ENCODE measurements around the gene PARD3. TPM values are rescaled to one million over a fixed set of nuclear protein-coding genes. Genes with fewer than 3 reads are reported as not detected.

The PARD3 gene
- polyA plus RNA-seq, 1 donor from 2014 or later = 12.4 TPM

DNA sequence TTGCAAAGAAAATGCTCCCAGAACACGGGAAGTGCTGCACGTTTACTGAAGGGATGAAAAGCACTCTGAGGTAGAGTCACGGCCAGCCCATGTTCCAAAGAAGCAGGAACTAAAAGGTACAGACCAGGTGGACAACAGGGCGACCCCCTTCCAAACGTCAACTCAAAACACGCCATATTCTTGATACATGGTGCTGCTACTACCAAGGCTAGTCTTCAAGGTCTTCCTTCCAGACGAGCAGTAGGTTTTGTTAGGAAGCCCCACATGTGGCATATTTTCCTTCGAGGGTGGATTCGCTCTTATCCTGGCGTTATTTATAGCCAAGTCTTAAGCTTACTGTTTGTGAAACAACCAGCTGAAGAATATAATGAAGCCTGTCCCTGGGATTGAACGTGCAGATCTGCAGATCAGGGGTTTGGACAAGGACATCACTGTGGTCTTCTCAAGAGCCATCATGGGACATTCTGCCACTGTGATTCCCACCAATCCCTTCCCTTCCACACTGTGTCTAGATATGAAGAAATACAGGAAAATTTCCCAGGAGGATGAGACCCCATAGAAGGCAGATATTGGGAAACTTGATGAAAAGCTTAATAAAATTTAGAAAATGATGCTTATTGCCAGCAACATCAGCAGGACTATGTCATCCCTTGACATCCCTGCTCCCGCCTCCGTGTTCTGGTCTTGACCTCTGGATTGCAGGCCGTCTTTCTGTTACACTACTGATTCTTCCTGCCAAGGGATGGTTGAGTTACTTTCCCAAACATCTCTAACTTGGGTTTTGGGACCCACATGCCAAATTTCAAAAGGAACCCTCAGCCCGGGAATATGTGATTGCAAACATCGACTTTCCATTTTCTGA lies 734.4 kb downstream of the PARD3 start:
- Histone ChIP-seq H3K9ac (ENCODE audit: low read length) (no peak overlapping the region), H3K36me3 (ENCODE audit: insufficient read depth, low read length) (no peaks in the 10 kb centered on the region), H3K27me3 (ENCODE audit: insufficient read depth, low read depth, low read length) (no peaks in the 10 kb centered on the region), H2AFZ (ENCODE audit: low read depth, low read length) (no peak overlapping the region), H3K4me2 (ENCODE audit: low read length) (no peak overlapping the region), H4K20me1 (ENCODE audit: insufficient read depth) (no peaks in the 10 kb centered on the region), H3K9me3 (ENCODE audit: low read length) (peaks cover 5% of the 10 kb centered on the region), H3K9me2 (ENCODE audit: insufficient read depth, low read length) (no peaks in the 10 kb centered on the region), H3K4me3 (ENCODE audit: low read length) (no peak overlapping the region), H3K27ac (ENCODE audit: low read length) (no peak overlapping the region), H3K79me2 (replicated peaks; ENCODE audit: insufficient read depth, low read length) (no peaks in the 10 kb centered on the region), H3F3A (ENCODE audit: insufficient read depth, low read length, poor library complexity, severe bottlenecking) (no peaks in the 10 kb centered on the region)
- no peak for TF ChIP-seq SMC3 (conservative IDR thresholded peaks at IDR 0.05; ENCODE audit: poor library complexity)
- no peak for TF ChIP-seq POLR2AphosphoS5 (IDR thresholded peaks at IDR 0.05)
- TF ChIP-seq TAF1 (IDR thresholded peaks at IDR 0.05; ENCODE audit: low read depth) = no peak
- no peak for TF ChIP-seq EZH2 (IDR thresholded peaks at IDR 0.05; ENCODE audit: borderline replicate concordance, insufficient read depth, low read length, poor library complexity, severe bottlenecking)
- no peak for TF ChIP-seq EP300 (conservative IDR thresholded peaks at IDR 0.05; ENCODE audit: poor library complexity, severe bottlenecking)
- no peak for TF ChIP-seq RAD21 (conservative IDR thresholded peaks at IDR 0.05)
- TF ChIP-seq, protein P1, sequence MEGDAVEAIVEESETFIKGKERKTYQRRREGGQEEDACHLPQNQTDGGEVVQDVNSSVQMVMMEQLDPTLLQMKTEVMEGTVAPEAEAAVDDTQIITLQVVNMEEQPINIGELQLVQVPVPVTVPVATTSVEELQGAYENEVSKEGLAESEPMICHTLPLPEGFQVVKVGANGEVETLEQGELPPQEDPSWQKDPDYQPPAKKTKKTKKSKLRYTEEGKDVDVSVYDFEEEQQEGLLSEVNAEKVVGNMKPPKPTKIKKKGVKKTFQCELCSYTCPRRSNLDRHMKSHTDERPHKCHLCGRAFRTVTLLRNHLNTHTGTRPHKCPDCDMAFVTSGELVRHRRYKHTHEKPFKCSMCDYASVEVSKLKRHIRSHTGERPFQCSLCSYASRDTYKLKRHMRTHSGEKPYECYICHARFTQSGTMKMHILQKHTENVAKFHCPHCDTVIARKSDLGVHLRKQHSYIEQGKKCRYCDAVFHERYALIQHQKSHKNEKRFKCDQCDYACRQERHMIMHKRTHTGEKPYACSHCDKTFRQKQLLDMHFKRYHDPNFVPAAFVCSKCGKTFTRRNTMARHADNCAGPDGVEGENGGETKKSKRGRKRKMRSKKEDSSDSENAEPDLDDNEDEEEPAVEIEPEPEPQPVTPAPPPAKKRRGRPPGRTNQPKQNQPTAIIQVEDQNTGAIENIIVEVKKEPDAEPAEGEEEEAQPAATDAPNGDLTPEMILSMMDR (IDR thresholded peaks at IDR 0.05; ENCODE audit: poor library complexity, severe bottlenecking) = no peak
- TF ChIP-seq, protein P2, sequence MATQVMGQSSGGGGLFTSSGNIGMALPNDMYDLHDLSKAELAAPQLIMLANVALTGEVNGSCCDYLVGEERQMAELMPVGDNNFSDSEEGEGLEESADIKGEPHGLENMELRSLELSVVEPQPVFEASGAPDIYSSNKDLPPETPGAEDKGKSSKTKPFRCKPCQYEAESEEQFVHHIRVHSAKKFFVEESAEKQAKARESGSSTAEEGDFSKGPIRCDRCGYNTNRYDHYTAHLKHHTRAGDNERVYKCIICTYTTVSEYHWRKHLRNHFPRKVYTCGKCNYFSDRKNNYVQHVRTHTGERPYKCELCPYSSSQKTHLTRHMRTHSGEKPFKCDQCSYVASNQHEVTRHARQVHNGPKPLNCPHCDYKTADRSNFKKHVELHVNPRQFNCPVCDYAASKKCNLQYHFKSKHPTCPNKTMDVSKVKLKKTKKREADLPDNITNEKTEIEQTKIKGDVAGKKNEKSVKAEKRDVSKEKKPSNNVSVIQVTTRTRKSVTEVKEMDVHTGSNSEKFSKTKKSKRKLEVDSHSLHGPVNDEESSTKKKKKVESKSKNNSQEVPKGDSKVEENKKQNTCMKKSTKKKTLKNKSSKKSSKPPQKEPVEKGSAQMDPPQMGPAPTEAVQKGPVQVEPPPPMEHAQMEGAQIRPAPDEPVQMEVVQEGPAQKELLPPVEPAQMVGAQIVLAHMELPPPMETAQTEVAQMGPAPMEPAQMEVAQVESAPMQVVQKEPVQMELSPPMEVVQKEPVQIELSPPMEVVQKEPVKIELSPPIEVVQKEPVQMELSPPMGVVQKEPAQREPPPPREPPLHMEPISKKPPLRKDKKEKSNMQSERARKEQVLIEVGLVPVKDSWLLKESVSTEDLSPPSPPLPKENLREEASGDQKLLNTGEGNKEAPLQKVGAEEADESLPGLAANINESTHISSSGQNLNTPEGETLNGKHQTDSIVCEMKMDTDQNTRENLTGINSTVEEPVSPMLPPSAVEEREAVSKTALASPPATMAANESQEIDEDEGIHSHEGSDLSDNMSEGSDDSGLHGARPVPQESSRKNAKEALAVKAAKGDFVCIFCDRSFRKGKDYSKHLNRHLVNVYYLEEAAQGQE (IDR thresholded peaks at IDR 0.05; ENCODE audit: borderline replicate concordance) = no peak

DNA sequence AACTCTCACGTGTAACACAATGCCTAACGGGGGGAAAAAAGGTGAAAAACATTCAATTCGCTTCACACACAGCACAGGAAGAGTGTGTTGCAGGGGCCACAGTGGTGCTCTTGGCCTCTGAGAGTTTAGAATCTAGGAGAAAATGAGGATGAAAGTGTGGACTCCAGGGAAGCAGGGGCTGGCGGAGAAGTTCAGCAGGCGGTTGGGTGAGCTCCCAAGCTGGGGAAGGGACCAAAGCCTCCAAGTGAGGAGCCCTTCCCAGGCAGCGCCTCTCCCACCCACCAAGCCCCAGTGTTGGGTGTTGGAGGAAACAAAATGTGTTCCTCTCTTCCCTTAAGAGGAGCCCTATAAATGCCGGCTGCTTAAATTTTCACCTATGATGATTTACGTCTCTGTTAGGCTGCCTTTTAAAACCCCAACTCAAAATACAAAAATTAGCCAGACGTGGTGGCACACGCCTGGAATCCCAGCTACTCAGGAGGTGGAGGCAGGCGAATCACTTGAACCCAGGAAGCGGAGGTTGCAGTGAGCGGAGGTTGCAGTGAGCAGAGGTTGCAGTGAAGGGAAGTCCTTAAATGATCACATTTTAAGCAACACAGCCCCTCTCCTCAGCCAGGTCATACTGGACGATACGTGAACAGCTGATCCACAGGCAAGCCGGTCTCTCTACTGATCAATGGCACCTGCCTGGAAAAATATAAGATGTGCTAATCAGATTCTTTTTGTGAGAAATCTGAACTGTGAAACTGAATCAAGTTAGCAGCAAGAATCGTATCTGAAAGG lies 735.2 kb downstream of the PARD3 start:
- Histone ChIP-seq H3K4me3 (ENCODE audit: low read length) (no peak overlapping the region), H3F3A (ENCODE audit: insufficient read depth, low read length, poor library complexity, severe bottlenecking) (no peaks in the 10 kb centered on the region), H2AFZ (ENCODE audit: low read depth, low read length) (no peak overlapping the region)

More for the DNA sequence above, 735.2 kb downstream of the PARD3 start:
- Histone ChIP-seq H4K20me1 (ENCODE audit: insufficient read depth) (no peaks in the 10 kb centered on the region), H3K9me3 (ENCODE audit: low read length) (peaks cover 5% of the 10 kb centered on the region), H3K9me2 (ENCODE audit: insufficient read depth, low read length) (no peaks in the 10 kb centered on the region), H3K79me2 (replicated peaks; ENCODE audit: insufficient read depth, low read length) (no peaks in the 10 kb centered on the region), H3K27me3 (ENCODE audit: insufficient read depth, low read depth, low read length) (no peaks in the 10 kb centered on the region), H3K36me3 (ENCODE audit: insufficient read depth, low read length) (no peaks in the 10 kb centered on the region), H3K27ac (ENCODE audit: low read length) (no peak overlapping the region), H3K9ac (ENCODE audit: low read length) (no peak overlapping the region), H3K4me2 (ENCODE audit: low read length) (no peak overlapping the region)
- TF ChIP-seq SMC3 (conservative IDR thresholded peaks at IDR 0.05; ENCODE audit: poor library complexity) = no peak
- no peak for TF ChIP-seq MXI1 (conservative IDR thresholded peaks at IDR 0.05; ENCODE audit: poor library complexity, severe bottlenecking)
- no peak for TF ChIP-seq EP300 (conservative IDR thresholded peaks at IDR 0.05; ENCODE audit: poor library complexity, severe bottlenecking)
- TF ChIP-seq, protein P1 (IDR thresholded peaks at IDR 0.05; ENCODE audit: poor library complexity, severe bottlenecking) = no peak
- TF ChIP-seq, protein P2 (IDR thresholded peaks at IDR 0.05; ENCODE audit: borderline replicate concordance) = no peak
- TF ChIP-seq RAD21 (conservative IDR thresholded peaks at IDR 0.05) = no peak
- no peak for TF ChIP-seq EZH2 (IDR thresholded peaks at IDR 0.05; ENCODE audit: borderline replicate concordance, insufficient read depth, low read length, poor library complexity, severe bottlenecking)
- TF ChIP-seq POLR2AphosphoS5 (IDR thresholded peaks at IDR 0.05) = no peak
- TF ChIP-seq TAF1 (IDR thresholded peaks at IDR 0.05; ENCODE audit: low read depth) = no peak
